Activated CD4-positive, CD25-positive, alpha-beta regulatory T cell treated with anti-CD3 and anti-CD28 coated beads, Interleukin-2, amount 50 U/mL, for 16 hours (primary cell): ENCODE results near the gene PROZ.
A peak's percentile ranks its signal among the peaks of the same experiment; 100 is the strongest.

Source experiments
- DNase-seq: peaks from one replicate; pipeline ENCODE4 v3.0.0-alpha.2; 2020; ENCODE audit warnings: low read depth, low spot score

Gene PROZ

DNA sequence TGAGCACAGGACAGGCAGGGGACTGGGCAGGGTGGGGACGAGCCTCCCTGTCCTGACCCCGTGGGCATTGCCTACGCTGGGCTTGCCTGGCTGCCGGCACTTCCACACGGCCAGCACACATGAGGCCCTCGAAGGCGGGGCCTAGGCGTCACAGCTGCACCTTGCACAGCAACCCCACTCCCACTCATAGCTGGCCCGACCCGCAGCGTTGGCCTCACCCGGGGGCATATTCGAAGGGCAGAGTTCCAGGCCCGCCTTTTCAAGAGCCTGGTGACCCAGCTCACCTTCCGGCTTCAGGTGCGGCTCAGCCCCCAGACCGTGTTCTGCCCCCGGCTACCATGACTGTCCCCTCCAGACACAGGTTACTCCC, 16.9 kb upstream of the PROZ start:
- no peak for DNase-seq

DNA sequence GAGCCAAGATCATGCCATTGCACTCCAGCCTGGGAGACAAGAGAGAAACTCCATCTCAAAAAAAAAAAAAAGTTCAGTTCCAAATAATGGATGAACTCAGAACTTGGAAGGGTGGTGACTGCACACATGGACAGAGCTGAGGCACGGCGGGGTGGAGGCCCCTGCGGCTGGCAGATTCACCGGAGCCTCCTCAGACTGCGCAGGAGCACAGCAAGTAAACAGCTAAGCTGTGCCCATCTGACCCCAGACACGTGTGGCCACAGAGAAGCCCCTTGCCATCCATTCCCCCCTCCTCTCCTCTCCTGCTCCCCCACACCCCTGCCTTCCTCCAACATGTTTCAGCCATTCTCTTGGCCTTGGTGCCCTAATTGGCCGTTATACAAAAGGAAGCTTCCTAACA, 15.6 kb upstream of the PROZ start:
- DNase-seq = no peak

DNA sequence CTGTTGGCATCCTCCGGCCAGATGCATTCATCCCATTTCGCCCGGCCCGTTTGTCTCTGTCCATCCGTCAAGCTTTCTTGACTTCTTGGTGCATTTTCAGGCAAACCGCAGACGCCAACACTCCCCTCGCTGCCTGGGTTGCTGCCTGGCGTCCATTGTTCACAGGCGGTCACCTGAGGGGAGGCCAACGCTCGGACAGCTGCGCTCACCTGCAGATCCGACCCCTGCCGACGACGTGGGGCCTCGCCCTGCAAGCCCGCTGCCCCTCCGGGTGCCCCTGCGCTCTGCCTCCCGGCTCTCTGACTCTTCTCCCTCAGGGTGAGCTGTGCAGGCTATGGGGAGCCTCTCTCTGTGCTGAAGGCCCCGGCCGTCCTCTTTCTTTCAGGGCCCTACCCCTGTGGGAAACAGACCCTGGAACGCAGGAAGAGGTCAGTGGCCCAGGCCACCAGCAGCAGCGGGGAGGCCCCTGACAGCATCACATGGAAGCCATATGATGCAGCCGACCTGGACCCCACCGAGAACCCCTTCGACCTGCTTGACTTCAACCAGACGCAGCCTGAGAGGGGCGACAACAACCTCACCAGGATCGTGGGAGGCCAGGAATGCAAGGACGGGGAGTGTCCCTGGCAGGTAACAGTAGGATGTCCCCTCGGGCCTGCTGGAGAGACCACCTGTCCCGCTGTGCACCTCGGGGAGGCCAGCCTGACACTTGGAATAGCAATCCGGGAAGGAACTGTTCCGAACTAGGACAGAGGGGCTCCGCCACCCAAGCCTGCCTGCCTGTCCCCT, 14.8 kb upstream of the PROZ start:
- no peak for DNase-seq

DNA sequence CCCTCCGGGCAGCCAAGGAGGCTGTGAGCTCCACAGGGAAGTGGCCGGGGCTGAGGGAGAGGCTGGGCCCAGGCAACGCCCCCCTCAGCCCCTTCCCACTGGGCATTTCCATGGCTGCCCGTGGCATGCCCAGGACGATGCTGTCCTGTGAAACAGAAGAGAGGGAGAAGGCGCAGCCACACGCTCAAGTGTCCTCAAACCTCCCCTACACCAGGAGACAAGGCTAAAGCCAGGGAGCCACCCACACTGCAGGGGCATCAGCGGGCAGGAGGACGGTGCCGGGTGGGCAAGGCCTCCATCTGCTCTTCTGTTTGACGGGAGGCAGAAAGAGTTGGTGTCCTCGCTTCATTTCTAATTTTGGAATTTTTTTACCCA, 14.2 kb upstream of the PROZ start:
- no peak for DNase-seq

DNA sequence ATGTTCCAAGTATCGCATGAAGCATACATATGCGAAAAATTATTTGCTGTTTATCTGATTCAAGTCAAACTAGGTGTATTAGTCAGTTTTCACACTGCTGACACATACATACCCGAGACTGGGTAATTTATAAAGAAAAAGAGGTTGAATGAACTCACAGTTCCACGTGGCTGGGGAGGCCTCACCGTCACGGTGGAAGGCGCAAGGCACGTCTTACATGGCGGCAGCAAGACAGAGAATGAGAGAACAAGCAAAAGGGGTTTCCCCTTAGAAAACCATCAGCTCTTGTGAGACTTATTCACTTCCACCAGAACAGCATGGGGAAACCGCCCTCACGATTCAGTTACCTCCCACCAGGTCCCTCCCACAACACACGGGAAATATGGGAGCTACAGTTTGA, 13.0 kb upstream of the PROZ start:
- no peak for DNase-seq

DNA sequence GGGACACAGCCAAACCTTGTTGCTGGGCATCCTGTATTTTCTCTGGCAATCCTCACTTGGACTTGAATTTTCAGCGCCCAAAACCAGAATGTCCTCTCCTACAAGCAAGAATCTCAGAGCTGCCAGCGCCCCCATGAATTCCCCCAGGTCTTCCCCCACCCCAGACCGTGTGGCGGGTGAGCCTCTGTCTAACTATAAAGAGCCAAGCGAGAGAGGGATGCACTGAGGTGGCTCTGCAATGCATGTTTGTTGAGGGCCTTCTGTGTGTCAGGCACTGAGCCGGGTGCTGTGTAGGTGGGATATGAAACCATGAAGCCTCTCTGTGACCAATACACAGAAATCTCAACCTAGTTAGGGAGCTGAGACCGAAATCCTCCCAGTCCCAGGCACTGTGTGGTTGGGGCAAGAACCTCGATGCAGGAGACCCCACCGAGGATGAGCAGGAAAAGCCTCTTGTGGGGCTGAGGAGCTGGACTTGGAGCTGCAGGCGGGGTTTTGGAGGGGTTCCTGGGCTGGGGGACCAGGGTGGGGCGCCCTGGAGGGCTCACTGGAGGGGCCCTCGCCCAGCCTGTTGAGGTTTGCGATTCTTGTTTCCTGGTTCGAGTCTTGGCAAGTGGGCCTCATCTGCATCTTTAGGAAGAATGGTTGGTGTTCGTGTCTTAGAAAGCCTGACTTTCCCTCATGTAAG, 12.4 kb upstream of the PROZ start:
- no peak for DNase-seq

DNA sequence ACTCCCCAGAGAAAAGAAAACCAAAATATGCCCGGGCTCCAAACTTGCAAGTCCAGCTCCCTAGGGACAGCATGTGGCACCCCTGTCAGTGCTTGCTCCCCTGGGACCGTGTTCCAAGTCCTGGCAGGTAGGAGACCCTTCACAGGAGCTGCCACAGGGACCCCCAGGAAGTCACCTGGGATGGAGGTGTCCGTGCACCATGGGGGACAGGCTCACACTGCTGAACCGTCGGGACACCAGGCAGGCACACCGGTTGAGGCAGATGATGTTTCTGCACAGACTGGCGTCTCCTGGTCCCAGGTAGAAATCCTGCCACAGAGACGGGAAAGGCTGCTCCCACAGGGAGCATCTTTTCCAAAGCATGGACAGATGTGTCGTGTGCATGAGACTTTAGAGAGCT, 11.7 kb upstream of the PROZ start:
- DNase-seq = no peak

DNA sequence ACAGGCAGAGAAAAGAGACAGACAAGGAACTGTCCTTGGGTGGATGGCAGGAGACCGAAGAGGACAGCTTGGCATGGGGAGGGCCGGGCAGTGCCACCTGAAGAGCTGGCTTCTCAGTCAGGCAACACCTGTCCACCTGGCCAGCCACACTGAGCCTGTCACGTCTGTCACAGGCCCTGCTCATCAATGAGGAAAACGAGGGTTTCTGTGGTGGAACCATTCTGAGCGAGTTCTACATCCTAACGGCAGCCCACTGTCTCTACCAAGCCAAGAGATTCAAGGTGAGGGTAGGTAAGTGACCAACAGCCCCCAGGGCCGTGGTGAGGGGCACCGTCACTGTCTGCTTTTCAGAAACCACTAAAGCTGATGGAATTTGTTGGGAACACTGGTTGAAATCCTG, 11.2 kb upstream of the PROZ start:
- no peak for DNase-seq

DNA sequence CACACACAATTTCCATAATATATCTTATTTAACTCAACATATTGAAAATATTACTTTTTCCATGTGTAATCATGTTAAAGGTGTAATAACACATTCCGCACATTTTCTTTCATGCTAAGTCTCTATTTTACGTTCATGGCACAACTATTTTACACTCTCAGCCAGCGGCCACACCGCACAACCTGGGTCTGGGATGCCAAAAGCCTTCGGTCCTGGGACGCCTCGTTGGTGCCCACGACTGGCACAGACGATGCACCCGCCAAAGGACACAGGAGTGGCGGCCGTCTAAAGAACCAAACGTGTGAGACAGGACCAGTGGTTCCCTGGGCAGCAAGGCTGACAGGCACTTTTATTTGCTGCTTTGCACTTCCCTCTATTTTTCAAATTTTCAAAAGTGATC, 10.0 kb upstream of the PROZ start:
- no peak for DNase-seq

DNA sequence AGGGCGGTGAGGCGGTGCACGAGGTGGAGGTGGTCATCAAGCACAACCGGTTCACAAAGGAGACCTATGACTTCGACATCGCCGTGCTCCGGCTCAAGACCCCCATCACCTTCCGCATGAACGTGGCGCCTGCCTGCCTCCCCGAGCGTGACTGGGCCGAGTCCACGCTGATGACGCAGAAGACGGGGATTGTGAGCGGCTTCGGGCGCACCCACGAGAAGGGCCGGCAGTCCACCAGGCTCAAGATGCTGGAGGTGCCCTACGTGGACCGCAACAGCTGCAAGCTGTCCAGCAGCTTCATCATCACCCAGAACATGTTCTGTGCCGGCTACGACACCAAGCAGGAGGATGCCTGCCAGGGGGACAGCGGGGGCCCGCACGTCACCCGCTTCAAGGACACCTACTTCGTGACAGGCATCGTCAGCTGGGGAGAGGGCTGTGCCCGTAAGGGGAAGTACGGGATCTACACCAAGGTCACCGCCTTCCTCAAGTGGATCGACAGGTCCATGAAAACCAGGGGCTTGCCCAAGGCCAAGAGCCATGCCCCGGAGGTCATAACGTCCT, 9.4 kb upstream of the PROZ start:
- DNase-seq = no peak

DNA sequence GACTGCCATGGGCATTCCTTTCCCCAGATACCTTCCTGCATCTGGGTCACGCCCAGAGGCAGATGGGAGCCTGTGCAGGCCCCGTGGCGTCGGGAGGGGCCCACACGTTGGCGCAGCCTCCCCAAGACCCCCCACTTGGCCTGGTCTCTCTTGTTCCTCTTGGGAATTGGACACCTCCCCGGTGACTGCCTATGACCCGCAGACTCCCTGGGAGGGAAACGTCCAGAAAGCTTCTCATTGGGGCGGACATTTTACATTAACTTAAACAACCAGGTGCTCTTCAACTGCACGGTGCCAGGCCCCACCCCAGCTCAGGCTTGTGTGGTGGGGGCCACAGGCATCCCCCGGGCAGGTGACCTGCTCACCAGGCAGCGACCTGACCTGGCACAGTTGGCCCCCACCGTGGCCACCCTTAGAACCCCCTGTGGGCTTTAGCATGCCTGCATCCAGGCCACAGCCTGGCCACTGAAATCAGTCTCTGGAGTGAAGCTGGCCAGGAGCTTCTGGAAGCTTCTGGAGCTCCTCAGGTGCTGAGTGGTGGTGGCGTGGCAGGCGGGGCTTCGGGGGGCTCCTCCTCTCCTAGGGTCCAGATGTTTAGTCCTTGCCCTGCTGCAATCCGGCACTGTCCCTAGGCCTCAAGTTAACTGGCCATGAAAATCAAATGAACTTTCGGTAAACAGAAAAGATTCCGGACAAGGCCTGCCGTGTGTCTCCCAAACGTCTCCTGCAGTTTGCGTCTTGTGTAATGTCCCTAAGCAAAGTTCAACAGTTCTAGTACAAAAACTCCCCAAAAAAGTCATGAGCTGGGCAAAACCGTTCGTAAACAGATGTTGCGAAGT, 8.5 kb upstream of the PROZ start:
- DNase-seq = no peak

DNA sequence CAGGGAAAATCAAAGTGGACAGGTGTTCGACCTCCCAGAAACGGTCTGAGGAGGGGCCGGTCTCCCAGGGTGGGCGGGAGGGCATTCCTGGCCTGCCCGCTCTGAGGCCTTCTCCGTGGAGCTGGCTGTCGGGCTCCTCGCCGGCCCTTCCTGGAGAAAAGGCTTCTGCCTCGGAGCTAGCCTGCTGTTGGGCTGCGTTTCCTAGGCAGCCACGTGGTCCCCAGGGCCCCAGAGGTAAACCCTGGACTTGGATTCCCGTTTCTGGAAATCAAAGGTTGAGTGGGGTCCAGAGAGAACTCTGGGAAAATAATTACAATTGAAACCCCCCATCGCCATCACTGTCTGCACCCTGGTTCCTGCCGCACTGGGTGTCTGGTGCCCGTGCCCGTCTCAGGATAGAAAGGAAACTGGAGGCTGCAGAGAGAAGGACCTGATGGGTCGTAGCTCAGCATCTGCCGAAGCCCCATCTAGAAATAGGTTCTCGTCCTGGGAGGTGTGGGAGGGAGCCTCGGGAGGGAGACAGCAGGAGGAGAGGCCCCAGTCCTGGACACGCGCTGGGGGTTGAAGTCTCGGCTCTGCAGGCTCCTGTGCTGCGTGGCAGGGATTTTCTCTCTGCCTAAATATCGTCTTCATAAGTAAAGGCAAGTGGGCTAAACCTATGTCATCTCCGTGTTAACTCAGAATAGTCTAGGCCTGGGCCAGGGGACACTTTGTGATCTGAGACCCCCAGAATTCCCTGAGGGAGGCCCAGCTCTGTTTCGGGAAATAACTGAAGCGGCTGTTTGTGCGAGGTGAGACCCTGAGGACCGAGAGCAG, 7.7 kb upstream of the PROZ start:
- no peak for DNase-seq

DNA sequence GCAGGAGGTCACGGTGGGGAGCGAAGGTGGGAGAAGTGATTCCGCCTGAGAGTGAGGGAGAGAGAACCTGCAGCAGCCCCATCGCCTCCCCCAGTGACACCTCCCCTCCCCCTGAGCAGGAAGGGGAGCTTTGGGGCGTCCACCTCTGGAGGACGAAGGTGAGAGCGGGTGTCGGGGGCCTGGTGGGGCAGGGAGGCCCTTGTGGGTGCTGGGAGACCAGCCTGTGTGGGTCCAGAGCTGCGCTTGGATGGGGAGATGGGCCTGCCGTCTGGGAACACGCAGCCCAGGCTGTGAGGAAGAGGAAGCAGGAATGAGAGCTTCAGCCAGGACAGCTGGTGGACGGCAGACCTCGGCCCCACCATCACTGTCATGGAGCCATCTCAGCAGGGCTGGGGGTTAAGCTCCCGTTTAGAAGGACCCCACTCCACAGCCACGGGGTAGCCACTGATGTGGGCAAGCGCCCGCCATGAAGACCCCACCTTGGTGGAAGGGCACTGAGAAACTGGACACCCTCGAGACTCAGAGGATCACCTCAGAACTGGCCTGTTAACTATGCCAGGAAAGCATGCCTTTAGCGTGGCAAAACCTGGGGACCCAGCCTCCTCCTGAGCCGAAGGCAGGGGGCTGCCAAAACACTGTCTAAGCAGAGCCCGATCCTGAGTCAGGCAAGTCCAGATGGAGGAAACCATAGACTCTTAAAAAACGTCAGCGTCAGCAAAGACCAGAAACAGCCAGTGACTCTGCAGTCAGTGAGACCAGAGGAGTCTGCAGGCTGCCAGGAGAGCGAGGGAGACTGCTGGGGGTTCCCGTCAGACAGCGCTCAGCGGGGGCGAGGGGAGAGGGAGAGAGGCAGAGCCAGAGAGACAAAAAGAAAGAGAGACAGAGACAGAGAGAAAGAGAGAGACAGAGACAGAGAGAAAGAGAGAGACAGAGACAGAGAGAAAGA, 6.4 kb upstream of the PROZ start:
- no peak for DNase-seq

DNA sequence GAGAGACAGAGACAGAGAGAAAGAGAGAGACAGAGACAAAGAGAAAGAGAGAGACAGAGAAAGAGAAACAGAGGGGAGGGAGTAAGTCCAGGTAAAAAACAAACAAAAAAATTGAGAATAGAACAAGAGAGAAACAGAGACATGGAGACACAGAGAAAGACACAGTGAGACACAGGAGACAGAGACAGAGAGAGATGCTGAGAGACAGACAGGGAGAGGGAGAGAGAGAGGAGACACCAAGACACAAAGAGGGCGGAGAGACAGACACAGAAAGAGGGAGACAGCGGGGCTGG, 5.8 kb upstream of the PROZ start:
- DNase-seq = no peak

DNA sequence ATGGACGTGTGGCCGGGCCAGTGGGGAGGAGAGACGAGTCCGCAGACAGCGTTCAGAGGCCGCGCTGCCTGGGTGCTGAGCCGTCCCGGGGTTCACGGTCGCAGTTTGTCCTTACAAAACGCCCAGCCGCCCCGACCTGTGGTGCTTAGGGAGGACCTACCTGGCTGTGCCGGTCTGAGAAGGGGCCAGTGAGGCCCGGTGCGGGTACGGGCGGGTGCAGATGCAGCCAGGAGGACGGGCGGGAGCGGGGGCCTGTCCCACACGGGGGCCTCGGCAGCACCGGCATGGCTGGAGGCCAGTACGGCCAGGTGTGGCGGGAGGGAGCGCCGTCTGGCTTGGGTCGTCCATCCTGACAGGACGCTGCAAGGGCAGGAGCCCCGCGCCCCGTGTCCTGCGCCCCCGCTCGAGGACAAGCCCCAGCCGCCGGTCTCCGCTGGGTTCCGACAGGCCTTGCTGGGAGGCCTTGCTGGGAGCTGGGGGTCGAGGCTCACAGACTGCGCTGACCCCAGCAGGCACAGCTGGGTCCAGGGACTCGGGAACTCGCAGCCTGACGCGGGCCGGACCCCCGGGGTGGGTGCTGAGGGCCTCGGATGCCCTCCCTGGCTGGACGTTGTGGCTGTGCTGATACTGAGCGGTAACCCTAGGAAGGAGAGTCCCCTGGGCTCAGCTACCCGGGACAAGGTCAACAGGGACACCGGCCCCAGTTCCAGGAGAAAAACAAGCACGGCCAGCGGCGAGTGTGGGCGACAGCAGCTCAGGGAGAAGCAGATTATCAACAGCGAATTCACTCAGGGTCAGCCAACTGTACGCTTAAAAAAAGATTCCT, 5.3 kb upstream of the PROZ start:
- DNase-seq = no peak

DNA sequence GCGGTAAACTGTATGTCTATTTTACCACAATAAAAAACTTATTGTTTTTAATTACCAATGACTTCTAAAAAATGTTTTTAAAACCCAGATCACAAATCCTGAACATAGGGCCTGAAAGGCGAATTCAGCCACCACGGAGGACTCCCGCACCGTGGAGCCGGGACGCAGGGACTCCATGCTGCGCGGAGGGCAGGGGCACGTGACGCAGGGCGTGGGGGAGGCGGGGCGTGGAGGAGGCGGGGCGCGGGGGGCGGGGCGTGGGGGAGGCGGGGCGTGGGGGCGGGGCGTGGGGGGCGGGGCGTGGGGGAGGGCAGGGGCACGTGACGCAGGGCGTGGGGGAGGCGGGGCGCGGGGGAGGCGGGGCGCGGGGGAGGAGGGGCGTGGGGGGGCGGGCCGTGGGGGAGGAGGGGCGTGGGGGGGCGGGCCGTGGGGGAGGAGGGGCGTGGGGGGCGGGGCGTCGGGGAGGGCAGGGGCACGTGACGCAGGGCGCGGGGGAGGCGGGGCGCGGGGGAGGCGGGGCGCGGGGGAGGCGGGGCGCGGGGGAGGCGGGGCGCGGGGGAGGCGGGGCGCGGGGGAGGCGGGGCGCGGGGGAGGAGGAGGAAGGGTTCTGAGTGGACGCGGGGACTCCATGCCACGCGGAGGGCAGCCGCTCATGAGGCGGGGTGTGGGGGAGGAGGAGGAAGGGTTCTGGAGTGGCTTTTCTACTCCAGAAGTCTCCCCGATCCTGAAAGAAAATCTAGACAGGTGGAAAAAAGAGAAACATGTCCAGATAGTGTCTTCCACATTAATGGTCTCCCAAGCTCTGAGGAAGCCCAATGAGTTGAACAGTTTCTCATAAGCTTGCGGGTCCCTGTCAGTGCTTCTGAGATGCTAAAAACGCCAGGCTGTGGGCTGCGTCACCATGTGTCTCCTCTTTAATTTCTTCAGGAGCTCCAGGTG, 4.4 kb upstream of the PROZ start:
- DNase-seq = peak; percentile 59

DNA sequence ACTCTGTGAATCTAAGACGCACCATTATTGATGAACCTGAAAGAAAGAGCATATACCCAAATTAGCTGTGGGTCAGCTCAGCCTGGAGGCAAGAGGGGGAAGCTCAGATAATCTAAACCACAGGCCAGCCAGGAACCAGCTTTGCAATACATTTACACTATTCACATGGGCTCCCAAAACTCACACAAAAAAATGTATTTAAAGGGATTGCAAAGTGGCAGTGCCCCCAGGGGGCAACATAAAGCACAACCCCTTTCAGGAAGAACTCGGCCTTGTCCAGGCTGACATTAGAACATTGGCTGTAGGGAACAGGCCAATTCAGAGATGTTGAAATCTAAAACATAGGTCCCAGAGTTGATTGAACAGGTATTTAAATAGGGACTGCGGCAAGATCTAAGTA, 3.2 kb upstream of the PROZ start:
- DNase-seq = no peak

DNA sequence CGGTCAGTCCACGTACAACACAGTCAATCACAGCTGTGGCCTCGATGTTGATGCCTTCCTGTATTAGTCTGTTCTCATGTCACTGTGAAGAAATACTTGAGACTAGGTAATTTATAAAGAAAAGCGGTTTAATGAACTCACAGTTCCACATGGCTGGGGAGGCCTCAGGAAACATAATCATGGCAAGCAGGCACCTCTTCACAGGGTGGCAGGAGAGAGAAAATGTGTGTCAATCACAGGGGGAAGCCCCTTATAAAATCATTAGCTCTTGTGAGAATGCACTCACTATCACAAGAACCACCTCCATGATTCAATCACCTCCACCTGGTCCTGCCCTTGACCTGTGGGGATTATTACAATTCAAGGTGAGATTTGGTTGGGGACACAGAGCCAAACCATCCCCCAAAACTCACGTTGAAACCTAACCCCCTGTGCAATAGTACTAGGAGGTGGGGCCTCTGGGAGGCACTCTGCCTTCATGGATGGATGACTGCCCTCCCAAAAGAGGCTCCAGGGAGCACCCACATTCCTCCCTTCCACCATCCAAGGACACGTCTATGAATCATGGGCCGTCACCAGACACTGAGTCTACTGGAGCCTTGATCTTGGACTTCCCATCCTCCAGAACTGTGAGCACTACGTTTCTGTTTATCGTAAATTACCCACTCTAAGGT, 2.3 kb upstream of the PROZ start:
- DNase-seq = no peak
